ENCODE results near the gene GALNT17. TPM values are rescaled to one million over a fixed set of nuclear protein-coding genes. Genes with fewer than 3 reads are reported as not detected.
"Not testable (repeated sequence)": the region's sequence is repeated elsewhere in the genome, so short reads cannot be mapped to it uniquely, and the experiment has no call there.

The GALNT17 gene
- polyA plus RNA-seq, 1 experiment, result not detected

- Histone ChIP-seq H3K9me3 (ENCODE audit: control insufficient read depth, insufficient read depth, low read length) (peaks cover 16% of the 10 kb centered on the region), H3K27me3 (ENCODE audit: control insufficient read depth, insufficient read depth, low read length) (no peaks in the 10 kb centered on the region), H3K27ac (ENCODE audit: low read depth, low read length) (no peak overlapping the region), H3K4me3 (ENCODE audit: low read depth, low read length) (no peak overlapping the region)
- POLR2A ChIA-PET, result no interaction called here
- DNase-seq (ENCODE audit: low read depth, low spot score), result no peak
- TF ChIP-seq, protein P1, sequence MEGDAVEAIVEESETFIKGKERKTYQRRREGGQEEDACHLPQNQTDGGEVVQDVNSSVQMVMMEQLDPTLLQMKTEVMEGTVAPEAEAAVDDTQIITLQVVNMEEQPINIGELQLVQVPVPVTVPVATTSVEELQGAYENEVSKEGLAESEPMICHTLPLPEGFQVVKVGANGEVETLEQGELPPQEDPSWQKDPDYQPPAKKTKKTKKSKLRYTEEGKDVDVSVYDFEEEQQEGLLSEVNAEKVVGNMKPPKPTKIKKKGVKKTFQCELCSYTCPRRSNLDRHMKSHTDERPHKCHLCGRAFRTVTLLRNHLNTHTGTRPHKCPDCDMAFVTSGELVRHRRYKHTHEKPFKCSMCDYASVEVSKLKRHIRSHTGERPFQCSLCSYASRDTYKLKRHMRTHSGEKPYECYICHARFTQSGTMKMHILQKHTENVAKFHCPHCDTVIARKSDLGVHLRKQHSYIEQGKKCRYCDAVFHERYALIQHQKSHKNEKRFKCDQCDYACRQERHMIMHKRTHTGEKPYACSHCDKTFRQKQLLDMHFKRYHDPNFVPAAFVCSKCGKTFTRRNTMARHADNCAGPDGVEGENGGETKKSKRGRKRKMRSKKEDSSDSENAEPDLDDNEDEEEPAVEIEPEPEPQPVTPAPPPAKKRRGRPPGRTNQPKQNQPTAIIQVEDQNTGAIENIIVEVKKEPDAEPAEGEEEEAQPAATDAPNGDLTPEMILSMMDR (IDR thresholded peaks at IDR 0.05; ENCODE audit: low read depth, low read length), result no peak
- CTCF ChIA-PET, result no interaction called here
Measured at GRCh38 chr7:71626206-71626605, 494.3 kb downstream of the GALNT17 start.

- H3K27ac ChIP-seq (ENCODE audit: low read depth, low read length), result no peak overlapping the region
- H3K9me3 ChIP-seq (ENCODE audit: control insufficient read depth, insufficient read depth, low read length), result peaks cover 23% of the 10 kb centered on the region
- H3K27me3 ChIP-seq (ENCODE audit: control insufficient read depth, insufficient read depth, low read length), result no peaks in the 10 kb centered on the region
- H3K4me3 ChIP-seq (ENCODE audit: low read depth, low read length), result no peak overlapping the region
- no peak for DNase-seq (ENCODE audit: low read depth, low spot score)
- CTCF ChIA-PET, result no interaction called here
- POLR2A ChIA-PET, result no interaction called here
- TF ChIP-seq, protein P1 (IDR thresholded peaks at IDR 0.05; ENCODE audit: low read depth, low read length), result no peak
Measured at GRCh38 chr7:71627651-71628050, 495.7 kb downstream of the GALNT17 start.

GRCh38 chr7:71630516-71630915 is 498.6 kb downstream of the GALNT17 start:
- DNase-seq (ENCODE audit: low read depth, low spot score), result no peak
- POLR2A ChIA-PET, result no interaction called here
- TF ChIP-seq, protein P1 (IDR thresholded peaks at IDR 0.05; ENCODE audit: low read depth, low read length), result no peak
- Histone ChIP-seq H3K27me3 (ENCODE audit: control insufficient read depth, insufficient read depth, low read length) (no peaks in the 10 kb centered on the region), H3K4me3 (ENCODE audit: low read depth, low read length) (no peak overlapping the region), H3K9me3 (ENCODE audit: control insufficient read depth, insufficient read depth, low read length) (peaks cover 24% of the 10 kb centered on the region), H3K27ac (ENCODE audit: low read depth, low read length) (no peak overlapping the region)
- CTCF ChIA-PET, result no interaction called here

GRCh38 chr7:71633551-71634008 is 501.6 kb downstream of the GALNT17 start:
- CTCF ChIA-PET, result no interaction called here
- POLR2A ChIA-PET, result no interaction called here
- H3K4me3 ChIP-seq (ENCODE audit: low read depth, low read length), result no peak overlapping the region
- peaks cover 20% of the 10 kb centered on the region for H3K9me3 ChIP-seq (ENCODE audit: control insufficient read depth, insufficient read depth, low read length)
- peak overlapping the region; percentile 47 for H3K27ac ChIP-seq (ENCODE audit: low read depth, low read length)
- DNase-seq (ENCODE audit: low read depth, low spot score), result peak; percentile 1
- H3K27me3 ChIP-seq (ENCODE audit: control insufficient read depth, insufficient read depth, low read length), result no peaks in the 10 kb centered on the region
- TF ChIP-seq, protein P1 (IDR thresholded peaks at IDR 0.05; ENCODE audit: low read depth, low read length), result no peak

DNA sequence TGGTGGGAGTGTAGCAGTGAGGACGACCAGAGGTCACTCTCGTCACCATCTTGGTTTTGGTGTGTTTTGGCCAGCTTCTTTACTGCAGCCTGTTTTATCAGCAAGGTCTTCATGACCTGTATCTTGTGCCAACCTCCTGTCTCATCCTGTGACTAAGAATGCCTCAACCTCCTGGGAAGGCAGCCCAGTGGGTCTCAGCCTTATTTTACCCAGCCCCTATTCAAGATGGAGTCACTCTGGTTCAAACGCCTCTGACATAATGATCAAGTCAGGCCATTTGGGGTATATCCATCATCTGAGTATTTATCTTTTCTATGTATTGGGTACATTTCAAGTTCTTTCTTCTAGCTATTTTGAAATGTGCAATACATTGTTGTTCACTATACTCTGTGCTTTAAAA is 503.9 kb downstream of the GALNT17 start:
- POLR2A ChIA-PET, result not testable (repeated sequence)

GRCh38 chr7:71636329-71636728 is 504.4 kb downstream of the GALNT17 start:
- H3K27me3 ChIP-seq (ENCODE audit: control insufficient read depth, insufficient read depth, low read length), result no peaks in the 10 kb centered on the region
- H3K27ac ChIP-seq (ENCODE audit: low read depth, low read length), result no peak overlapping the region
- ChIA-PET CTCF (no interaction called here), POLR2A (no interaction called here)
- DNase-seq (ENCODE audit: low read depth, low spot score), result no peak
- H3K9me3 ChIP-seq (ENCODE audit: control insufficient read depth, insufficient read depth, low read length), result peaks cover 15% of the 10 kb centered on the region
- H3K4me3 ChIP-seq (ENCODE audit: low read depth, low read length), result no peak overlapping the region
- TF ChIP-seq, protein P1 (IDR thresholded peaks at IDR 0.05; ENCODE audit: low read depth, low read length), result no peak

More for the DNA sequence above, 503.9 kb downstream of the GALNT17 start:
- H3K4me3 ChIP-seq (ENCODE audit: low read depth, low read length); H3K27ac ChIP-seq (ENCODE audit: low read depth, low read length); DNase-seq (ENCODE audit: low read depth, low spot score); H3K27me3 ChIP-seq (ENCODE audit: control insufficient read depth, insufficient read depth, low read length); CTCF ChIA-PET: not testable (repeated sequence)
- H3K9me3 ChIP-seq (ENCODE audit: control insufficient read depth, insufficient read depth, low read length), result peaks cover 15% of the 10 kb centered on the region

Measured in AG04450 (cell line).